Measurements from ENCODE around the gene CLEC2A.
"Not testable (repeated sequence)": the region's sequence is repeated elsewhere in the genome, so short reads cannot be mapped to it uniquely, and the experiment has no call there.

CLEC2A gene

GRCh38 chr12:9932270-9932669 is at the start of gene CLEC2A:
Gene CLEC2A (minus strand): TSS chr12:9932370. CDS start chr12:9932329, 41 bp downstream.
- no peak within 1 kb of the TSS for H3K27ac Mint-ChIP-seq
- no peak within 1 kb of the TSS for H3K4me3 Mint-ChIP-seq
- H3K4me1 Mint-ChIP-seq = no peaks in the 10 kb centered on the region
- H3K9me3 Mint-ChIP-seq = no peaks in the 10 kb centered on the region
- DNase-seq (ENCODE audit: low spot score in 2 of 2) (no peak), ATAC-seq (no peak)
- no peaks in the 10 kb centered on the region for H3K36me3 Mint-ChIP-seq

- H3K36me3 Mint-ChIP-seq = no peaks in the 10 kb centered on the region
- no peak overlapping the region for H3K27ac Mint-ChIP-seq
- H3K9me3 Mint-ChIP-seq = no peaks in the 10 kb centered on the region
- no peaks in the 10 kb centered on the region for H3K4me1 Mint-ChIP-seq
- no peak overlapping the region for H3K4me3 Mint-ChIP-seq
- DNase-seq (ENCODE audit: low spot score in 2 of 2) = no peak
- no peak for ATAC-seq
These were observed 48.0 kb upstream of the CLEC2A start for GRCh38 chr12:9980126-9980525.

GRCh38 chr12:9977916-9978315 is 45.7 kb upstream of the CLEC2A start:
- H3K27ac Mint-ChIP-seq = no peak overlapping the region
- ATAC-seq = no peak
- no peaks in the 10 kb centered on the region for H3K4me1 Mint-ChIP-seq
- H3K9me3 Mint-ChIP-seq = no peaks in the 10 kb centered on the region
- no peak overlapping the region for H3K4me3 Mint-ChIP-seq
- H3K36me3 Mint-ChIP-seq = no peaks in the 10 kb centered on the region
- no peak for DNase-seq (ENCODE audit: low spot score in 2 of 2)

- ATAC-seq = not testable (repeated sequence)
These were observed 44.5 kb upstream of the CLEC2A start for GRCh38 chr12:9976626-9977025.

GRCh38 chr12:9975614-9976013 is 43.4 kb upstream of the CLEC2A start:
- Mint-ChIP-seq H3K9me3 (no peaks in the 10 kb centered on the region), H3K4me1 (no peaks in the 10 kb centered on the region), H3K4me3 (no peak overlapping the region), H3K36me3 (no peaks in the 10 kb centered on the region), H3K27ac (no peak overlapping the region)
- ATAC-seq (no peak), DNase-seq (ENCODE audit: low spot score in 2 of 2) (no peak)

More at GRCh38 chr12:9976626-9977025, 44.5 kb upstream of the CLEC2A start:
- not testable (repeated sequence) for H3K4me1 Mint-ChIP-seq; DNase-seq (ENCODE audit: low spot score in 2 of 2); H3K27ac Mint-ChIP-seq; H3K4me3 Mint-ChIP-seq; H3K9me3 Mint-ChIP-seq; H3K36me3 Mint-ChIP-seq

- not testable (repeated sequence) for H3K4me1 Mint-ChIP-seq; H3K27ac Mint-ChIP-seq; H3K36me3 Mint-ChIP-seq; ATAC-seq; H3K9me3 Mint-ChIP-seq; H3K4me3 Mint-ChIP-seq; DNase-seq (ENCODE audit: low spot score in 2 of 2)
These were observed 42.6 kb upstream of the CLEC2A start for GRCh38 chr12:9974731-9975130.

- no peaks in the 10 kb centered on the region for H3K36me3 Mint-ChIP-seq
- no peaks in the 10 kb centered on the region for H3K9me3 Mint-ChIP-seq
- no peak for DNase-seq (ENCODE audit: low spot score in 2 of 2)
- H3K27ac Mint-ChIP-seq = no peak overlapping the region
- no peak for ATAC-seq
- H3K4me1 Mint-ChIP-seq = no peaks in the 10 kb centered on the region
- no peak overlapping the region for H3K4me3 Mint-ChIP-seq
These were observed 41.8 kb upstream of the CLEC2A start for GRCh38 chr12:9973949-9974348.

- H3K4me3 Mint-ChIP-seq = no peak within 1 kb of the TSS
- H3K4me1 Mint-ChIP-seq = no peaks in the 10 kb centered on the region
- no peak within 1 kb of the TSS for H3K27ac Mint-ChIP-seq
- DNase-seq (ENCODE audit: low spot score in 2 of 2) (no peak), ATAC-seq (no peak)
- H3K36me3 Mint-ChIP-seq = no peaks in the 10 kb centered on the region
- H3K9me3 Mint-ChIP-seq = no peaks in the 10 kb centered on the region
These were observed 39.0 kb upstream of the CLEC2A start, which contains the start of gene CLEC12A for GRCh38 chr12:9971181-9971580. Gene CLEC12A (plus strand): TSS chr12:9971409. CDS start chr12:9971597, 188 bp downstream.

GRCh38 chr12:9969673-9970072 is 37.5 kb upstream of the CLEC2A start:
- no peak overlapping the region for H3K4me3 Mint-ChIP-seq
- H3K4me1 Mint-ChIP-seq = no peaks in the 10 kb centered on the region
- ATAC-seq = no peak
- H3K36me3 Mint-ChIP-seq = no peaks in the 10 kb centered on the region
- no peaks in the 10 kb centered on the region for H3K9me3 Mint-ChIP-seq
- no peak for DNase-seq (ENCODE audit: low spot score in 2 of 2)
- H3K27ac Mint-ChIP-seq = no peak overlapping the region

GRCh38 chr12:9961901-9962300 is 29.7 kb upstream of the CLEC2A start:
- Mint-ChIP-seq H3K36me3 (no peaks in the 10 kb centered on the region), H3K4me3 (no peak overlapping the region), H3K27ac (no peak overlapping the region), H3K9me3 (no peaks in the 10 kb centered on the region), H3K4me1 (peaks cover 17% of the 10 kb centered on the region)
- no peak for ATAC-seq
- DNase-seq (ENCODE audit: low spot score in 2 of 2) = no peak

GRCh38 chr12:9961106-9961505 is 28.9 kb upstream of the CLEC2A start:
- H3K9me3 Mint-ChIP-seq = no peaks in the 10 kb centered on the region
- ATAC-seq = no peak
- H3K36me3 Mint-ChIP-seq = no peaks in the 10 kb centered on the region
- H3K27ac Mint-ChIP-seq = no peak overlapping the region
- H3K4me1 Mint-ChIP-seq = peaks cover 20% of the 10 kb centered on the region
- H3K4me3 Mint-ChIP-seq = no peak overlapping the region
- DNase-seq (ENCODE audit: low spot score in 2 of 2) = no peak

GRCh38 chr12:9960590-9960989 is 28.4 kb upstream of the CLEC2A start:
- H3K27ac Mint-ChIP-seq = no peak overlapping the region
- DNase-seq (ENCODE audit: low spot score in 2 of 2) (no peak), ATAC-seq (no peak)
- H3K4me3 Mint-ChIP-seq = no peak overlapping the region
- no peaks in the 10 kb centered on the region for H3K36me3 Mint-ChIP-seq
- no peaks in the 10 kb centered on the region for H3K9me3 Mint-ChIP-seq
- peaks cover 20% of the 10 kb centered on the region for H3K4me1 Mint-ChIP-seq

GRCh38 chr12:9957834-9958233 is 25.7 kb upstream of the CLEC2A start:
- Mint-ChIP-seq H3K27ac (no peak overlapping the region), H3K4me1 (peaks cover 20% of the 10 kb centered on the region), H3K9me3 (no peaks in the 10 kb centered on the region)

GRCh38 chr12:9952954-9953729 is 21.0 kb upstream of the CLEC2A start:
- not testable (repeated sequence) for ATAC-seq, H3K9me3 Mint-ChIP-seq

More at GRCh38 chr12:9957834-9958233, 25.7 kb upstream of the CLEC2A start:
- DNase-seq (ENCODE audit: low spot score in 2 of 2) (no peak), ATAC-seq (peak; percentile 53)
- Mint-ChIP-seq H3K36me3 (no peaks in the 10 kb centered on the region), H3K4me3 (no peak overlapping the region)

GRCh38 chr12:9951026-9951675 is 19.0 kb upstream of the CLEC2A start:
- Mint-ChIP-seq H3K4me3 (peak overlapping the region; percentile 52), H3K36me3 (no peaks in the 10 kb centered on the region), H3K4me1 (peaks cover 35% of the 10 kb centered on the region), H3K9me3 (no peaks in the 10 kb centered on the region), H3K27ac (peak overlapping the region; percentile 65)
- ATAC-seq = peak; percentile 78
- DNase-seq (ENCODE audit: low spot score in 2 of 2) = peak in 1 of 2 donors; percentile 52

More at GRCh38 chr12:9952954-9953729, 21.0 kb upstream of the CLEC2A start:
- not testable (repeated sequence) for H3K27ac Mint-ChIP-seq; H3K4me3 Mint-ChIP-seq; DNase-seq (ENCODE audit: low spot score in 2 of 2); H3K36me3 Mint-ChIP-seq
- peaks cover 44% of the 10 kb centered on the region for H3K4me1 Mint-ChIP-seq
